GM23338 (cell line): Measurements from ENCODE around the gene IL36RN.

Experiments used
- EZH2 ChIP-seq: fragments of 200-600 bp; sonication (generic); IDR thresholded peaks from one replicate; pipeline ENCODE4 v1.8.0; 2017; ENCODE audit warnings: antibody characterized with exemption, mild to moderate bottlenecking, low read depth; ENCODE audit not compliant: unreplicated experiment
- TF ChIP-seq, protein P1 (sequence below), 2 experiments: fragments of 200-600 bp in 1 of 2; sonication (generic) in 1 of 2; conservative IDR thresholded peaks; 2 replicates each; pipeline versions ENCODE4 v1.5.1 to v1.6.1; 2016 to 2017; ENCODE audit warnings: antibody characterized with exemption in 2 of 2, low read depth in 2 of 2, mild to moderate bottlenecking in 2 of 2, moderate library complexity in 1 of 2

DNA sequence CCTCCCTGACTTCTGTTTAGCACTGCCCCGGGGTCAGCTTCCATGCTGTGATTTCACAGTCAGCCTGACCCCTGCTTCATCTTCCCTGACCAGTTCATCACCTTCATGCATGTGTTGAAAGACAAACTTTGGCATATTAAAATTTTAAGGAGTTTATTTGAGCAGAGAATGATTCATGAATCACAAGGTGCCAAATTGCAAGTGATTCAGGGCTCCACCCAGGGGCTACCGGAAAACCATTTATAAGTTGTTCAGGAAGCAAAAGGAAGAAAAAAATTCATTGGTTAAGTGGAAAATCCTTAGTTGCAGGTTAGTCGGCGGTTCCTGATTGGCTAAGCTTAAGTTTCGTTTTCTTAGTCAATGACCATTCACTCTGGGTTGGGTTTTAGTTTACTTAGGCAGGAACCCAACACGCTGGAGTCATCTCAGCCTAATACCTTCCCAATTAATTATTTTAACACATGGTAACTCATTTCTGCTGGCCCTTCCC, 19.4 kb downstream of the IL36RN start:
- TF ChIP-seq, protein P1, sequence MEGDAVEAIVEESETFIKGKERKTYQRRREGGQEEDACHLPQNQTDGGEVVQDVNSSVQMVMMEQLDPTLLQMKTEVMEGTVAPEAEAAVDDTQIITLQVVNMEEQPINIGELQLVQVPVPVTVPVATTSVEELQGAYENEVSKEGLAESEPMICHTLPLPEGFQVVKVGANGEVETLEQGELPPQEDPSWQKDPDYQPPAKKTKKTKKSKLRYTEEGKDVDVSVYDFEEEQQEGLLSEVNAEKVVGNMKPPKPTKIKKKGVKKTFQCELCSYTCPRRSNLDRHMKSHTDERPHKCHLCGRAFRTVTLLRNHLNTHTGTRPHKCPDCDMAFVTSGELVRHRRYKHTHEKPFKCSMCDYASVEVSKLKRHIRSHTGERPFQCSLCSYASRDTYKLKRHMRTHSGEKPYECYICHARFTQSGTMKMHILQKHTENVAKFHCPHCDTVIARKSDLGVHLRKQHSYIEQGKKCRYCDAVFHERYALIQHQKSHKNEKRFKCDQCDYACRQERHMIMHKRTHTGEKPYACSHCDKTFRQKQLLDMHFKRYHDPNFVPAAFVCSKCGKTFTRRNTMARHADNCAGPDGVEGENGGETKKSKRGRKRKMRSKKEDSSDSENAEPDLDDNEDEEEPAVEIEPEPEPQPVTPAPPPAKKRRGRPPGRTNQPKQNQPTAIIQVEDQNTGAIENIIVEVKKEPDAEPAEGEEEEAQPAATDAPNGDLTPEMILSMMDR (conservative IDR thresholded peaks at IDR 0.05; ENCODE audit: low read depth in 2 of 2), result no peak
- TF ChIP-seq EZH2, result no peak
